ENCODE data around the gene TMEM123. TPM values are rescaled to one million over a fixed set of nuclear protein-coding genes. Genes with fewer than 3 reads are reported as not detected.

TMEM123 gene
- total and polyA plus RNA-seq, 7 donors: 37.2 to 232 (median 140) TPM

GRCh38 chr11:102420547-102420946, 32.0 kb downstream of the TMEM123 start:
- H3K4me1 ChIP-seq: peaks cover 0 to 40% (median 25%) of the 10 kb centered on the region in 4 donors
- H3K27ac ChIP-seq: no peak overlapping the region
- H3K27me3 ChIP-seq: no peaks in the 10 kb centered on the region
- TF ChIP-seq POLR2AphosphoS5 (IDR thresholded peaks at IDR 0.05): no peak
- TF ChIP-seq EP300 (IDR thresholded peaks at IDR 0.05): no peak
- TF ChIP-seq CTCF (IDR thresholded peaks at IDR 0.05): no peak
- TF ChIP-seq POLR2A (IDR thresholded peaks at IDR 0.05): no peak
- 59 to 82% methylated on average over 2 of the region's 2 CpGs for WGBS, 2 donors
- intact Hi-C loops (cut with DNase I): no loop called here
- DNase-seq: no peak
- no peak overlapping the region for H3K4me3 ChIP-seq
- no peaks in the 10 kb centered on the region for H3K9me3 ChIP-seq
- no peaks in the 10 kb centered on the region for H3K36me3 ChIP-seq

- WGBS, 2 donors: 59 to 88% methylated on average over 3 of the region's 3 CpGs
- no peak for DNase-seq
- no peak for TF ChIP-seq EP300 (IDR thresholded peaks at IDR 0.05)
- TF ChIP-seq CTCF (IDR thresholded peaks at IDR 0.05): no peak
- TF ChIP-seq POLR2AphosphoS5 (IDR thresholded peaks at IDR 0.05): no peak
- TF ChIP-seq POLR2A (IDR thresholded peaks at IDR 0.05): no peak
- intact Hi-C loops (cut with DNase I): no loop called here
- Histone ChIP-seq H3K27me3 (no peaks in the 10 kb centered on the region), H3K36me3 (no peaks in the 10 kb centered on the region), H3K9me3 (no peaks in the 10 kb centered on the region), H3K4me3 (no peak overlapping the region), H3K27ac (no peak overlapping the region), H3K4me1 (peaks cover 0 to 37% (median 23%) of the 10 kb centered on the region in 4 donors)
Measured at GRCh38 chr11:102419181-102419580, 33.4 kb downstream of the TMEM123 start.

- TF ChIP-seq CTCF (IDR thresholded peaks at IDR 0.05): no peak
- TF ChIP-seq POLR2AphosphoS5 (IDR thresholded peaks at IDR 0.05): no peak
- Histone ChIP-seq H3K27me3 (no peaks in the 10 kb centered on the region), H3K4me3 (no peak overlapping the region), H3K9me3 (no peaks in the 10 kb centered on the region), H3K4me1 (peaks cover 0 to 21% (median 8%) of the 10 kb centered on the region in 4 donors), H3K36me3 (no peaks in the 10 kb centered on the region), H3K27ac (no peak overlapping the region)
- no peak for DNase-seq
- WGBS, 2 donors: 85 to 95% methylated on average over 2 of the region's 2 CpGs
- intact Hi-C loops (cut with DNase I): no loop called here
Measured at GRCh38 chr11:102416976-102417375, 35.6 kb downstream of the TMEM123 start.

- DNase-seq: no peak
- peaks cover 0 to 14% (median 10%) of the 10 kb centered on the region in 4 donors for H3K4me1 ChIP-seq
- no peaks in the 10 kb centered on the region for H3K9me3 ChIP-seq
- H3K36me3 ChIP-seq: no peaks in the 10 kb centered on the region
- WGBS, 2 donors: 3 to 37% methylated on average over 1 of the region's 1 CpG
- H3K27me3 ChIP-seq: no peaks in the 10 kb centered on the region
- no peak overlapping the region for H3K4me3 ChIP-seq
- intact Hi-C loops (cut with DNase I): no loop called here
- TF ChIP-seq CTCF (IDR thresholded peaks at IDR 0.05) (no peak), POLR2A (IDR thresholded peaks at IDR 0.05) (no peak), POLR2AphosphoS5 (IDR thresholded peaks at IDR 0.05) (no peak), EP300 (IDR thresholded peaks at IDR 0.05) (no peak)
- no peak overlapping the region for H3K27ac ChIP-seq
Measured at GRCh38 chr11:102415304-102415916, 37.2 kb downstream of the TMEM123 start.

- DNase-seq: no peak
- 89 to 95% methylated on average over 2 of the region's 2 CpGs for whole genome bisulfite sequencing, 2 donors
- intact Hi-C loops (cut with DNase I): no loop called here
- H3K4me3 ChIP-seq: no peak overlapping the region
- H3K27ac ChIP-seq: no peak overlapping the region
- no peaks in the 10 kb centered on the region for H3K9me3 ChIP-seq
- no peaks in the 10 kb centered on the region for H3K36me3 ChIP-seq
- peaks cover 0 to 14% (median 13%) of the 10 kb centered on the region in 4 donors for H3K4me1 ChIP-seq
- no peak for TF ChIP-seq CTCF (IDR thresholded peaks at IDR 0.05)
- no peak for TF ChIP-seq POLR2AphosphoS5 (IDR thresholded peaks at IDR 0.05)
- TF ChIP-seq POLR2A (IDR thresholded peaks at IDR 0.05): no peak
- TF ChIP-seq EP300 (IDR thresholded peaks at IDR 0.05): no peak
- H3K27me3 ChIP-seq: no peaks in the 10 kb centered on the region
Measured at GRCh38 chr11:102414559-102414958, 38.0 kb downstream of the TMEM123 start.

All from sigmoid colon (tissue), 7 donors.